Activated naive CD8-positive, alpha-beta T cell (primary cell): ENCODE results near the gene ARHGAP45.

Experiments used
- H3K27ac Mint-ChIP-seq: one replicate; pipeline ENCODE4 v1.8.0; 2021; ENCODE audit warnings: mixed read lengths
- H3K27me3 Mint-ChIP-seq: one replicate; pipeline ENCODE4 v1.8.0; 2021; ENCODE audit warnings: mixed read lengths
- H3K36me3 Mint-ChIP-seq: one replicate; pipeline ENCODE4 v1.8.0; 2021; ENCODE audit warnings: mixed read lengths
- H3K4me1 Mint-ChIP-seq: one replicate; pipeline ENCODE4 v1.8.0; 2021; ENCODE audit warnings: low read depth, mixed read lengths
- H3K4me3 Mint-ChIP-seq: one replicate; pipeline ENCODE4 v1.8.0; 2021; ENCODE audit warnings: mild to moderate bottlenecking, mixed read lengths
- H3K9me3 Mint-ChIP-seq: one replicate; pipeline ENCODE4 v1.8.0; 2021; ENCODE audit warnings: low read depth, mixed read lengths

Gene ARHGAP45

DNA sequence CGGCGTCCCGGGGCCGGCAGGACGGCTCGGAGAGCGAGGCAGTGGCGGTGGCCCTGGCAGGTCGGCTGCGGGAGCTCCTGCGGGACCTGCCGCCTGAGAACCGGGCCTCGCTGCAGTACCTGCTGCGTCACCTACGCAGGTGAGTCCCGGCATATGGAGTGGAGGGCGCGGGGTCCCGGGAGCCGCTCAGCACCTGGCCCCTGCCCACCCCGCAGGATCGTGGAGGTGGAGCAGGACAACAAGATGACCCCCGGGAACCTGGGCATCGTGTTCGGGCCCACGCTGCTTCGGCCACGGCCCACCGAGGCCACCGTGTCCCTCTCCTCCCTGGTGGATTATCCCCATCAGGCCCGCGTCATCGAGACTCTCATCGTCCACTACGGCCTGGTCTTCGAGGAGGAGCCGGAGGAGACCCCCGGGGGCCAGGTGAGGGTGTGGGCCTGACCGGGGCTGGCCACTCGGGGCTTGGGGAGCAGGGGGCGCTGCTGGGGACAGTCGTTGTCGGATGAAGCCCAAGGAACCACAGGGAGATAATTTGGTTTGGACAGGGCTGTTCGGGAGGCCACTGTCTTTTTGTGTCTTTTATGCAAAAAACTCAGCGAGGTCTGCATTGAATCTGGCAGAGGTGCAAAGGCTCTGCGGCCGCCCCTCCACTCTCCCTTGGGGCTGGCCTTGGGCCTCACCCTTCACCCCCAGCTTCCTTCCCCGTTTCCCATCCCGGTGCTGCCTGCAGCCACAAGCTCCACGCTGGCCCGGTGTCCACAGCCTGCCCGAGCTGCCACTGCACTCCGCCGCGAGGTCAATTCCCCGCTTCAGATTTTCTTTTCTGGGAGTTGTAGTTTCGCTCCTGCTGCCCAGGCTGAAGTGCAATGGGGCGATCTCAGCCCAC is 16.2 kb downstream of the ARHGAP45 start:
- Mint-ChIP-seq H3K4me3 (peak overlapping the region; percentile 17), H3K9me3 (no peaks in the 10 kb centered on the region), H3K4me1 (peaks cover 41% of the 10 kb centered on the region), H3K27me3 (no peaks in the 10 kb centered on the region), H3K36me3 (peaks cover 4% of the 10 kb centered on the region), H3K27ac (no peak overlapping the region)

DNA sequence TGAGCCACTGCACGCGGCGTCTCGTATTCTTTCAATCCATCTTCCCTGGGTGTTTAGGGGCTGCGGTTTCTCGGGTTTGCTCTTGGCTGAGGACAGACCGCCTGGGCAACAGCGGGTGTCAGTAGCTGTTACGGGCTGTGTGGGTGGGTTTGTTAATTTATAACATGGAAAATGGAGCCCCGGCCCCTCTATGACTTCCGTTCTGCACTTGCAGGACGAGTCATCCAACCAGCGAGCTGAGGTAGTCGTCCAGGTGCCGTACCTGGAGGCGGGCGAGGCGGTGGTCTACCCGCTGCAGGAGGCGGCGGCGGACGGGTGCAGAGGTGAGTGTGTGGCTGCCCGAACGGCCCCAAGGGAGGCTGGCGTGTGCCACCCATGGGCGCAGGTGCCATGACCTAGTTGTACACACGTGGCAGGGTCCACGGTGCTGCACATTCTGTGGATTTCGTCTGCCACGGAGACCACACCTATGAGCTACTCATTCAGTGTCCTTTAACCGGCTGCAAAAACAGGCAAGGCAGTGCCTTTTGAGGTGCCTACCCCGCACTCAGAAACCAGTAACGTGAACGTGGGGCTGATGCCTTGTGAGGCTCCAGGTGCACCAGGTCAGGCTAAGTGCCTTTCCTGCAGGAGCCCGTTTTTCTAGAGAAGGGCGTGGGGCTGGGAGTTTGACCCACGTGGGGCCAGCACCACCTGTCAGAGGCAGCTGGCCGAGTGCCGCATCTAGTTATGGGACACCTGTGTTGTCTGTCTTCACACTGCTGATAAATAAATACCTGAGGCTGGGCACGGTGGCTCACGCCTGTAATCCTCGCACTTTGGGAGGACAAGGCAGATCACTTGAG is 17.3 kb downstream of the ARHGAP45 start:
- Mint-ChIP-seq H3K27me3 (no peaks in the 10 kb centered on the region), H3K4me1 (peaks cover 47% of the 10 kb centered on the region), H3K4me3 (peak overlapping the region; percentile 17), H3K9me3 (no peaks in the 10 kb centered on the region), H3K27ac (peak overlapping the region; percentile 1), H3K36me3 (peaks cover 4% of the 10 kb centered on the region)

DNA sequence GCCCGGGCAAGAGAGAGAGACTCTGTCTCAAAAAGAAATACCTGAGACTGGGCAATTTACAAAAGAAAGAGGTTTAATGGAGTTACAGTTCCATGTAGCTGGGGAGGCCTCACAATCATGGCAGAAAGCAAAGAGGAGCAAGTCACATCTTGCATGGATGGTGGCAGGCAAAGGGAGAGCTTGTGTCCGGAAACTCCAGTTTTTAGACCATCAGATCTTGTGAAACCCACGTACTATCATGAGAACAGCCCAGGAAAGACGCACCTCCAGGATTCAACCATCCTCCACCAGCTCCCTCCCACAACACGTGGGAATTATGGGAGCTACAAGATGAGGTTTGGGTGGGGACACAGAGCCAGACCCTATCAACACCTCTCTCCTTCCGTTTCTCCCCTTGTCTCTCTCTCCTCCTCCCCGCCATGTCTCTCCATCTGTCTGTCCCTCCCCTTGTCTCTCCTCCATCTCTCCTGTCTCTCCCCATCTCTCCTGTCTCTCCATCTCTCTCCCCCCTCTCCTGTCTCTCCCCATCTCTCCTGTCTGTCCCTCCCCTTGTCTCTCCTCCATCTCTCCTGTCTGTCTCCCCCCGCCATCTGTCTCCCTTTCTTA is 18.2 kb downstream of the ARHGAP45 start:
- no peak overlapping the region for H3K4me3 Mint-ChIP-seq
- H3K36me3 Mint-ChIP-seq = peaks cover 4% of the 10 kb centered on the region
- peak overlapping the region; percentile 73 for H3K27ac Mint-ChIP-seq
- H3K27me3 Mint-ChIP-seq = no peaks in the 10 kb centered on the region
- no peaks in the 10 kb centered on the region for H3K9me3 Mint-ChIP-seq
- peaks cover 43% of the 10 kb centered on the region for H3K4me1 Mint-ChIP-seq

DNA sequence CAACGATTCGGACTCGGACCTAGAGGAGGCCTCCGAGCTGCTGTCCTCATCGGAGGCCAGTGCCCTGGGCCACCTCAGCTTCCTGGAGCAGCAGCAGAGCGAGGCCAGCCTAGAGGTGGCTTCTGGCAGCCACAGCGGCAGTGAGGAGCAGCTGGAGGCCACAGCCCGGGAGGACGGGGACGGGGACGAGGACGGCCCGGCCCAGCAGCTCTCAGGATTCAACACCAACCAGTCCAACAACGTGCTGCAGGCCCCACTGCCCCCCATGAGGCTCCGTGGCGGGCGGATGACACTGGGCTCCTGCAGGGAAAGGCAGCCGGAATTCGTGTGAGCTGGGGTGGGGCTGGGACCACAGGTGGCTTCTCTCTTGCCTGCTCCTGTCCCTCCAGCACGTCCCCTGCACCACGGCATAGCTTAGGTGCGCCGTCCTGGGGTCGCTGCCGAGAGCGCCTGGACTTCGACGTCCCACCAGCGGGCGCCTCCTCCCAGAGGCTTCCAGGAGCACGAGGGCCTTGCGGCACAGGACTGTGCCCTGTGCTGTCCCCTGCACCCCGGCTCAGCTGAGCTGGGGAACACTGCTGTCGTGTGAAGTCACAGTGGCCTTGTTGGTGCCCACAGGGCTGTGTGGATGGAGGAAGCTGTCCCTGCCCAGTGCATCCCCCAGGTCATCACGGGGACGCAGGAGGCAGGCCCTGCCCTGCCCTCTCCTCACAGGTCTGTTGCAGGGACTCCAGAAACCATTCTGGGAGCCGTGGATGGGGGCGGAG is 18.9 kb downstream of the ARHGAP45 start:
- peaks cover 45% of the 10 kb centered on the region for H3K4me1 Mint-ChIP-seq
- H3K9me3 Mint-ChIP-seq = no peaks in the 10 kb centered on the region
- H3K27ac Mint-ChIP-seq = peak overlapping the region; percentile 73
- H3K4me3 Mint-ChIP-seq = no peak overlapping the region
- H3K27me3 Mint-ChIP-seq = no peaks in the 10 kb centered on the region
- peaks cover 4% of the 10 kb centered on the region for H3K36me3 Mint-ChIP-seq

DNA sequence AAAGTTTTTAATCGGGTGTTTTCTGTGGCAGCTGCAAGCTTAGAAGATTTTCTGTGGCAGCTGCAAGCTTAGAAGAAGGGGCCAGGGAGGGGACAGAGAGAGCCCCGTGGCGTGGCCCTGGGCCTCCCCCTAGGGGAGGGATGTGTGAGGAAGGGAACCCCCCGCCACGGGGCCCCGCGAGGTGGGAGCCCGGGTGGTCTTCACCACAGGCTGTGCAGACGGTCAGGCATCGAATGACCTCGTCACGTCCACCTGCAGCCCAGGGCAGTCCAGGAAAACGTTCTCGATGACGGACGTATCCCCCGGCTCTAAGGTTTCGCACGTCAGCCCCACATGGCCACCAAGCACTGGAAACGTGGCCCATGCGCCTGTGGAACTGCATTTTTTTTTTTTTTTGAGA is 19.6 kb downstream of the ARHGAP45 start:
- Mint-ChIP-seq H3K4me3 (no peak overlapping the region), H3K36me3 (peaks cover 4% of the 10 kb centered on the region), H3K27ac (no peak overlapping the region), H3K9me3 (no peaks in the 10 kb centered on the region), H3K4me1 (peaks cover 46% of the 10 kb centered on the region), H3K27me3 (no peaks in the 10 kb centered on the region)

DNA sequence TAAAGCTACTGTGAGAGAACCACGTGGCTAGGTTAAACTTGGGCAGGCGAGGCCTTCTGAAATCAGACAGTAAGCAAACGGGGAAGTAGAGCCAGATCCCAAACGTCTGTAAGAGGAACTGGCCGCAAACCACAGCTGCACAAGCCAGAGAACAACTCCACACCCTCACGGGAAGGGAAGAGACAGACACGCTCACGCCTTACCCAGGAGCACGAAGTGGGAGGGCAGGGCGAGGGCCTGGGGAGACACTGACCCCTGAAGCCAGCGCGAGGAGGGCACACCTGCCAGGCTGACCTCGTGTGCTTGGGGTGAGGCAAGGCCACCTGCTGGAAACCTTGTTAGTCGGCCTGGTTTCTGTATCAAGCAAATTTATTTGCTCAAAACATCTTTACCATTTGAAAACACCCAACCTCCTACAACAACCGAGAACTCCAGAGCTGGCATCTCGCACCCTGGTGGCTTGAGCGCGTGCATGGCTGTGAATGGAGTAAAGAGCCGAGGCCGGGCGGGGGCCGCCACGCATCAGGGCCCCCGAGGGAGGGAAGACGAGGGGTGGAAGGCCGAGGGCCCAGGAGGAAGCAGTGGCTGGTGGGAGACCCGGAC is 20.9 kb downstream of the ARHGAP45 start:
- H3K4me1 Mint-ChIP-seq = peaks cover 46% of the 10 kb centered on the region
- peak overlapping the region; percentile 72 for H3K4me3 Mint-ChIP-seq
- H3K27me3 Mint-ChIP-seq = no peaks in the 10 kb centered on the region
- H3K36me3 Mint-ChIP-seq = peaks cover 4% of the 10 kb centered on the region
- no peaks in the 10 kb centered on the region for H3K9me3 Mint-ChIP-seq
- peak overlapping the region; percentile 92 for H3K27ac Mint-ChIP-seq

DNA sequence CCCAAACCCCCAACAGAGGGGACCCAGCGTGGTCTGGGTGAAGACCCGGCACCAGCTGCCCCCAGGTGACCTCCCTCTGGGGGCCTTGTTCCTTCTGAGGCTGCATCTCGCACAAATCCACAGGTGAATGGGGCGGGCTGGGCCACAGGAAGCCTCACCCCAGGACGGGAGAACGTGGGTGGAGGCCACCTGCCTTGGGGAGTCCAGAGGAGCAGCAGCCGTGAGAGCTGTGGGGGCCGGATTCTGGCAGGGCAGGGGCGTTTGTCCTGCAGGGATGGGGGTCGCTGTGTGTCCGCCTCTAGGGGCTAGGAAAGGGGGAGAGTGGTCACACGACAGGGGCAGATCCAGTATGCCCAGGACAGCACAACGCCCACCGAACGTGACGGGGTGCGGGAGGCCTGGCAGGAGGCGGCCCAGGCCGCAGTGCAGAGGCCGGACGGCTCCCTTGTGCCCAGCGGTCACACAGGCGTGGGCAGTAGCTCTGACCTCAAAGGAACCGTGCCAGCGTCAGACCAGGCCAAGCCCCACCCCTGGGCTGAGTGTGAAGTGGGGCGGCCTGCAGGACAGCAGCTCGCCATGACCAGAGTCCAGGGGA is 21.5 kb downstream of the ARHGAP45 start:
- H3K36me3 Mint-ChIP-seq = peaks cover 4% of the 10 kb centered on the region
- no peaks in the 10 kb centered on the region for H3K9me3 Mint-ChIP-seq
- H3K4me3 Mint-ChIP-seq = peak overlapping the region; percentile 17
- peaks cover 47% of the 10 kb centered on the region for H3K4me1 Mint-ChIP-seq
- no peak overlapping the region for H3K27ac Mint-ChIP-seq
- no peaks in the 10 kb centered on the region for H3K27me3 Mint-ChIP-seq

DNA sequence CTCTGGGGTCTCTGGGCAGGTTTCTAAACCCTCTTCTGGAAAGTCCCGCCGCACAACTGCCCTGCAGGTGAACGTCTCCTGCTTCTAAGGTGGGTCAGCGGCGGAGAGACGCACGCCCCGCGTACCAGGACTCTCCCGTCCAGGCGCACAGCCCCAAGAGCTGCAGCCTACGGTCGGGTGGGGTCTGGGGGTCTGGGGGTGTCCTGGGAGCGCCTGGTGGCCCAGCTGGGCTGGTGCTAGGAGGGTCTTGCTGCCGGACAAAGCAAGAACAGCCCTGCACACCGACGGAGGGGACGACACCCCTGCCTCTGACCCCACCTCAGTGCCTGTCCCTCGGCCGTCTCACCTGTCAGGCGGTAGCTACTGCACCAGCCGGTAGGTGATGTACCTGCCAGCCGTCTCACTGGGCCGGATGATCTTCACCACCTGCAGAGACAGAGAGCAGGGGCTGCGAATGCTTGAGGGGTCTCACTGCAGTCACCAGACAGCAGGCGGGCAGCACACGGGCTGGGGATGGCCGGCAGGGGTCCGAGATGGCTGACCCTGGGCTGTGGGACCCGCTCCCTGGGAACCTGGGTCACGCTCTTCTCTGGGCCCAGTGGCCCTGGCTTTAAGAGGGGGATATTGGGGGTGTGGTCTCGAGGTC is 22.3 kb downstream of the ARHGAP45 start:
- H3K27me3 Mint-ChIP-seq = no peaks in the 10 kb centered on the region
- H3K27ac Mint-ChIP-seq = no peak overlapping the region
- no peaks in the 10 kb centered on the region for H3K9me3 Mint-ChIP-seq
- H3K36me3 Mint-ChIP-seq = peaks cover 4% of the 10 kb centered on the region
- H3K4me3 Mint-ChIP-seq = no peak overlapping the region
- H3K4me1 Mint-ChIP-seq = peaks cover 45% of the 10 kb centered on the region

DNA sequence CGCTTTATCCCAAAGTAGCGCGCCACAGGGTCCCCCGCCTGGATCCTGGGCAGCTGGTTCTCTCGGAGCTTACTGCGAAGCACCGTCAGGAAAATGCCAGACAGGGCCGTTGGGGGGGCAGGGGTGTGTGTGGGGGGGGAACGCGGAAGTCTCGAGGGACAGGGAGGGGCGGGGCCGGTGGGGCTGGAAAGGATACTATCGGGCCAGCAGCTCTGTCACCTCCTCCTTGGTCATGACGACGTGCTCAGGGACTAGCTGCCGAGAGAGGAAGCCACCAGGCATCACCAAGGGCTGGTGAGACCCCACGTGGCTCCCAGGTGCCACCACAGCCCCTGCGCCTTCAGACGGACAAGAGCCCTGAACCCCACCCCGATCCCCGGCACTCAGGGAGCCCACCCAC is 22.9 kb downstream of the ARHGAP45 start:
- H3K36me3 Mint-ChIP-seq = peaks cover 4% of the 10 kb centered on the region
- no peaks in the 10 kb centered on the region for H3K9me3 Mint-ChIP-seq
- peaks cover 45% of the 10 kb centered on the region for H3K4me1 Mint-ChIP-seq
- peak overlapping the region; percentile 27 for H3K4me3 Mint-ChIP-seq
- H3K27me3 Mint-ChIP-seq = no peaks in the 10 kb centered on the region
- H3K27ac Mint-ChIP-seq = no peak overlapping the region

DNA sequence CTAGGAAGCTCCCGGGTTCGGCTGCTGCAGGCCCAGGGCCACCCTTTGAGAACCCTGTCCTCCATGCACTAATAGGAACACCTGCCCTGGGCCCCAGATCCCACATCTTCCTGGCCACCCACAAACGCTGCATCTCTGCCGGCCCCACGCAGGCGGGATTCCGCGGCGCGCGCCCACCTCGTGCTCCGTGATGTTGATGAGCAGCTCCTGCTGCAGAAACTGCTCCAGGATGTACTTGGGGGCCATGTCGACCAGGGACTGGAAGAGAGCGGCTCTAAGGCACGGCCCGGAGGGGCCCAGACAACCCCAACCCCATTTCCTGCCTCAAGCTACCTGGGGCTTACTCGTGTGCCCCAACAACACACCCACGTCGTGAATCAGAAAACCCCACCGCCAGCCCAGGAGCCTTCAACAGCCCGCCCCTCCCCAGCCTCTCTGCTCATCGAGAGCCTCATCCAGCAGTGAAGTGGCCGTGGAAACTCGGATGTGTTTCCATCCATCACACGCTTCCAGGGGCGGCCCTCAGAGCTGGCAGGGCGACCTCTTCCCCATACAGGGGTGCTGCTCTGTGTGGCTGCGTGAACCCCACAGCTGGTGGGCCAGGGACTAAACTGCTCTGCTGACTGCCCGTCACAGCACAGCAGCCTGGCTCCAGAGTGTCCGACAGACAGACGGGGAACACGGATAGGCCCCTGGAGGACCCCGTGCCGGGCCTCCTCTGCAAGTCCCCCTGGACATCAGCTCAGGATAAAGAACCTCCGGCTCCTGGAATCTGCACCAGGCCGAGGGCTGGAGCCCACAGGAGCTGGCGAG is 24.0 kb downstream of the ARHGAP45 start:
- H3K4me3 Mint-ChIP-seq = peak overlapping the region; percentile 69
- H3K4me1 Mint-ChIP-seq = peaks cover 44% of the 10 kb centered on the region
- peaks cover 4% of the 10 kb centered on the region for H3K36me3 Mint-ChIP-seq
- H3K27me3 Mint-ChIP-seq = no peaks in the 10 kb centered on the region
- peak overlapping the region; percentile 61 for H3K27ac Mint-ChIP-seq
- H3K9me3 Mint-ChIP-seq = no peaks in the 10 kb centered on the region

DNA sequence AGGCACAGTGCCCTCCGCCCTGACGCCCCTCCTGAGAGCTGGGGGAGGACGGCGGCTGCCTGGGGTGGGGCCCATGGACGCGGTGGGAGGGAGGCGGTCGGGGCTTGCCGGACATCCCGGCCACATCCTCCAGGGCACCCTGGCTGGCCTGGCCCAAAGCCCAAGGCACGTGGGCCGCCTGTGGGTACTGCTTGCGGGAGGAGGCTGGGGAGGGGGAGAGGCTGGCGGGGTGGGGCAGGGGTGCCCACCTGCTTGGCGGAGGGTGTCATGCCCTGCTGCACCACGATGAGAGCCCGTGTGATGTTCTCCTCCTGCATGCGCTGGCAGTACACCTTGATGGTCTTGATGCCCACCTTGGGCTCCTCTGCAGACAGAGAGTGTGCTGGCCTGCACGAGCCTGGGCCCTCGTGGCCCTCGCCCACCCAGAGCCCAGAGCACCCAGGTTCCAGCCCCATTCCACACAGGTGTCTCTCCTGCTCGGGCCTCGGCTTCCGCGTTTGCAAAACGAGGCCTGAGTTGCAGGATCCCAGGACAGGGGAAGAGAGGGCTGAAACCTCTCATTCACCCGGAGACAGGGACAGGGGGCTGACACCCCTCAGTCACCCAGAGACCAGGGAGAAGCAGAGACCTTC is 24.7 kb downstream of the ARHGAP45 start:
- Mint-ChIP-seq H3K36me3 (peaks cover 4% of the 10 kb centered on the region), H3K4me3 (peak overlapping the region; percentile 53), H3K27me3 (no peaks in the 10 kb centered on the region), H3K4me1 (peaks cover 46% of the 10 kb centered on the region), H3K9me3 (no peaks in the 10 kb centered on the region), H3K27ac (no peak overlapping the region)

DNA sequence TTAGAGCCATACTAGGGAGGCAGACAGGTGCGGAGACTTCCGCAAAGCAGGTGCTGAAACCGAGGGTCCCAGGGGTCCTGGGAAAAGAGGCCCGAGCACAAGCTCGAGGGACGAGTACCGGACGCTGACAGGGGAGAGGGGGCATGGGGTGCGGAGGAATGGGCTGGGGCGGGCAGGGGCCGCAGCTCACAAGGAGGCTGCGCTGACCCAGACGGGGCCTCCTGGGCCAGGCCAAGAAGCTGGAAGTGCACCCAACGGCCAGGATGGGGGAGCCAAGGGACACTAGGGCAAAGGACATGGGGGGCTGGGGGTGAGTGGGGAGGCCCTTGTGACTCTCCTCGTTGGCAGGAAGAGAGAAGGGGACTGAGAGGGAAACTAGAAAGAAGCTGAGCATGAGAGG is 26.4 kb downstream of the ARHGAP45 start:
- Mint-ChIP-seq H3K27me3 (no peaks in the 10 kb centered on the region), H3K36me3 (no peaks in the 10 kb centered on the region), H3K4me3 (peak overlapping the region; percentile 92), H3K27ac (no peak overlapping the region), H3K4me1 (peaks cover 41% of the 10 kb centered on the region), H3K9me3 (no peaks in the 10 kb centered on the region)
